ENCODE data around the gene EHD2.
"Not testable (repeated sequence)": the region's sequence is repeated elsewhere in the genome, so short reads cannot be mapped to it uniquely, and the experiment has no call there.

Gene EHD2
- long read RNA-seq, result 0 reads

- peak; percentile 15 to 46 for DNase-seq (ENCODE audit: low read depth in 1 of 2, low spot score in 1 of 2)
- H3K4me3 ChIP-seq (replicated peaks; ENCODE audit: insufficient read depth, low read length), result peak within 1 kb of the TSS; percentile 38
- H3K27ac ChIP-seq (replicated peaks), result no peak within 1 kb of the TSS
- TF ChIP-seq REST (IDR thresholded peaks at IDR 0.05; ENCODE audit: insufficient replicate concordance, low read depth), result no peak
- peak; percentile 57 for TF ChIP-seq CTCF (IDR thresholded peaks at IDR 0.05; ENCODE audit: insufficient read depth, low read length)
- peaks cover 7% of the 10 kb centered on the region for H3K27me3 ChIP-seq (ENCODE audit: insufficient read depth, poor library complexity, severe bottlenecking)
These were observed at the start of gene EHD2 for GRCh38 chr19:47713046-47714021. EHD2 (plus strand) TSS chr19:47713422; CDS start chr19:47716613, 3,191 bp downstream.

GRCh38 chr19:47663435-47663910 is 49.7 kb upstream of the EHD2 start:
- TF ChIP-seq GABPA (IDR thresholded peaks at IDR 0.05; ENCODE audit: low read depth) (no peak), CTCF (IDR thresholded peaks at IDR 0.05; ENCODE audit: insufficient read depth, low read length) (no peak), POLR2AphosphoS5 (IDR thresholded peaks at IDR 0.05; ENCODE audit: low read depth) (no peak), REST (IDR thresholded peaks at IDR 0.05; ENCODE audit: insufficient replicate concordance, low read depth) (no peak), SPI1 (IDR thresholded peaks at IDR 0.05; ENCODE audit: borderline replicate concordance, low read depth) (no peak)
- no peak overlapping the region for H3K4me3 ChIP-seq (replicated peaks; ENCODE audit: insufficient read depth, low read length)
- no peaks in the 10 kb centered on the region for H3K27me3 ChIP-seq (ENCODE audit: insufficient read depth, poor library complexity, severe bottlenecking)
- no peak for DNase-seq (ENCODE audit: low read depth in 1 of 2, low spot score in 1 of 2)
- H3K27ac ChIP-seq (replicated peaks), result peak overlapping the region; percentile 40

GRCh38 chr19:47663911-47664771 is 49.1 kb upstream of the EHD2 start:
- Histone ChIP-seq H3K4me3 (replicated peaks; ENCODE audit: insufficient read depth, low read length) (no peak overlapping the region), H3K27ac (replicated peaks) (peak overlapping the region; percentile 40), H3K27me3 (ENCODE audit: insufficient read depth, poor library complexity, severe bottlenecking) (no peaks in the 10 kb centered on the region)
- DNase-seq (ENCODE audit: low read depth in 1 of 2, low spot score in 1 of 2), result peak; percentile 67 to 68
- TF ChIP-seq REST (IDR thresholded peaks at IDR 0.05; ENCODE audit: insufficient replicate concordance, low read depth) (no peak), POLR2AphosphoS5 (IDR thresholded peaks at IDR 0.05; ENCODE audit: low read depth) (no peak), CTCF (IDR thresholded peaks at IDR 0.05; ENCODE audit: insufficient read depth, low read length) (no peak), GABPA (IDR thresholded peaks at IDR 0.05; ENCODE audit: low read depth) (no peak)

- H3K27me3 ChIP-seq (ENCODE audit: insufficient read depth, poor library complexity, severe bottlenecking); H3K27ac ChIP-seq (replicated peaks); DNase-seq (ENCODE audit: low read depth in 1 of 2, low spot score in 1 of 2); H3K4me3 ChIP-seq (replicated peaks; ENCODE audit: insufficient read depth, low read length): not testable (repeated sequence)
These were observed 44.7 kb upstream of the EHD2 start for GRCh38 chr19:47668556-47668955.

Measured in HL-60 (cell line).